AG09319 (cell line): ENCODE measurements around the gene CAPZA3.
A peak's percentile ranks its signal among the peaks of the same experiment; 100 is the strongest.

Source experiments
- DNase-seq: peaks from one replicate; pipeline ENCODE4 v3.0.0-alpha.2; 2010; ENCODE audit warnings: low read depth; ENCODE audit errors: extremely low read depth
- TF ChIP-seq, protein P1 (sequence below): IDR thresholded peaks from 2 replicates; pipeline ENCODE4 v1.5.1; 2011; ENCODE audit warnings: low read depth, mild to moderate bottlenecking, inconsistent platforms, low read length, moderate library complexity

Gene CAPZA3

GRCh38 chr12:18723752-18724151 is 14.2 kb upstream of the CAPZA3 start:
- DNase-seq = peak; percentile 8
- TF ChIP-seq, protein P1, sequence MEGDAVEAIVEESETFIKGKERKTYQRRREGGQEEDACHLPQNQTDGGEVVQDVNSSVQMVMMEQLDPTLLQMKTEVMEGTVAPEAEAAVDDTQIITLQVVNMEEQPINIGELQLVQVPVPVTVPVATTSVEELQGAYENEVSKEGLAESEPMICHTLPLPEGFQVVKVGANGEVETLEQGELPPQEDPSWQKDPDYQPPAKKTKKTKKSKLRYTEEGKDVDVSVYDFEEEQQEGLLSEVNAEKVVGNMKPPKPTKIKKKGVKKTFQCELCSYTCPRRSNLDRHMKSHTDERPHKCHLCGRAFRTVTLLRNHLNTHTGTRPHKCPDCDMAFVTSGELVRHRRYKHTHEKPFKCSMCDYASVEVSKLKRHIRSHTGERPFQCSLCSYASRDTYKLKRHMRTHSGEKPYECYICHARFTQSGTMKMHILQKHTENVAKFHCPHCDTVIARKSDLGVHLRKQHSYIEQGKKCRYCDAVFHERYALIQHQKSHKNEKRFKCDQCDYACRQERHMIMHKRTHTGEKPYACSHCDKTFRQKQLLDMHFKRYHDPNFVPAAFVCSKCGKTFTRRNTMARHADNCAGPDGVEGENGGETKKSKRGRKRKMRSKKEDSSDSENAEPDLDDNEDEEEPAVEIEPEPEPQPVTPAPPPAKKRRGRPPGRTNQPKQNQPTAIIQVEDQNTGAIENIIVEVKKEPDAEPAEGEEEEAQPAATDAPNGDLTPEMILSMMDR = no peak

- DNase-seq = no peak
- TF ChIP-seq, protein P1 = no peak
Observed at GRCh38 chr12:18731156-18731555, 6.8 kb upstream of the CAPZA3 start.

DNA sequence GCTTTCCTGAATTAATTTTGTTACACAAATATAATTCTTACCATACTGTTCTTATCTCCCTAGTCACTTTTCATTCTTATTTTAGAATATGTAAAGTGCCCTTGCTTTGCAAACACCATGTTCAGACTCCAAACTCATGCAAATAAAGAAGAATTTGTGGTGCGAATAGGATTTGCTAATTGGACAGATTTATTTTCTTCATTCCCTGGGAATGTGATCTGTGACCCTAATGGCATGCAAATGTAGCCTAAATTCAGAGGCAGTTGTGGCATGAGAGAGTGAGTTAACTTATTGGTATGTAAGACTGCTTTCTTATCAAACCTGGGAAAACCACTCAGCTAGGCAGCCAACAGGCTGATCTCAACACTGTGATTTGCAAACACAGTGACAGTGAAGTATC is 10.0 kb downstream of the CAPZA3 start:
- peak; percentile 70 for DNase-seq
- TF ChIP-seq, protein P1 = no peak

GRCh38 chr12:18749386-18749957 is 11.6 kb downstream of the CAPZA3 start:
- TF ChIP-seq, protein P1 = no peak
- peak; percentile 57 for DNase-seq

- TF ChIP-seq, protein P1 = no peak
- peak; percentile 12 for DNase-seq
Observed at GRCh38 chr12:18750085-18750484, 12.2 kb downstream of the CAPZA3 start.

DNA sequence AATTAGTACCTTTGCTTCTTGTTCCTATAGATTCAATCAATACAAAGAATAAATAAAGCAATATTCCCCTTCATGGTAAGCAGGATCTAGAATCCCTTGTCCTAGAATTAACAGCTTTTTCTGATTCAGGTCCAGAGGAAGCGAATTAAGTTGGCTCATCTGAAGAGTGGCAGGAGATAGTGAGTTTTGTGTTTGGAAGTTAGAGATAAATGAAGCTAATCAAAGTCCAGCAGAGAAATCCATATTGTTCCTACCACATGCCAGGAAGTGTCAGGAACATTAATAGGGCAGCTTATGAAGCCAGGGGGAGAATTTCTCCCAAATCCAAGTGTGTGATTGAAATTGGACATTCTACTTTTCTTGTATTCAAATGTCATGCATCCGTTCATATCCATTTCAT is 13.9 kb downstream of the CAPZA3 start:
- no peak for DNase-seq
- TF ChIP-seq, protein P1 = no peak

- DNase-seq = peak; percentile 75
- TF ChIP-seq, protein P1 = no peak
Observed at GRCh38 chr12:18752280-18752920, 14.5 kb downstream of the CAPZA3 start.
